ENCODE data around the gene SLC29A2.

DNA sequence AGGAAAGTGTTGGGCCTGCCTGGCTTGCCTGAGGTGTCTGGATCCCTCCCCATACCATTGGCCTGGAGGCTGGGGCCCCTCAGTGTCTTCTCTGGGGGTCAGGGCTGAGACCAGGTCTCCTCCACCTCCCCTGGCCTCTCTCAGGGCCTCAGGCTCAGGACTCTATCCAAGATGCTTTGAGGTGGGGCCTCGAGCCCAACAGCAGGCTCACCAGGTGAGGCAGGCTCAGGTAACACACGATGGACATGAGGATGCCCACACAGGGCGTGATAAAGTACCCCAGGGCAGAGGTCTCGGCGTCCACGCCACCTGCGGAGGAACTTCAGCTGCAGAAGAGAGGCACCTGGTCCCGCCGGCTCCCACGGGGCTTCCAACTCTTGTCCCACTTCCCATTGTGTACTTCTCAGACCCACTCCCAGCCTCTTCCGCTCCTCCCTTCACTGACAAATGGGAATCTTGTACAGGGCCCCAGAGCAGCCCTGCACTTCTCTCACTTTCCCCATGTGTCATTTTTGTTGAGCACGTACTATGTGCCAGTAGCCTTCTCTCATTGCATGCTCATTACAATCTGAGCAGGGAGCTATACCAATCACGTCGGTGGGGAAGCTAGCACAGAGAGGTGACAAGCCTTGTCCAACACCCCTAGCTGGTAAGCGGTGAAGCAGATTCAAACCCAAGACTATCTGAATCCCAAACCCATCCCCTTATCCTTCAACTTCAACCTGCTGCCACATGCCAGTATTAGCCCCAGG is 3.8 kb downstream of the SLC29A2 start:
- TF ChIP-seq, protein P1, sequence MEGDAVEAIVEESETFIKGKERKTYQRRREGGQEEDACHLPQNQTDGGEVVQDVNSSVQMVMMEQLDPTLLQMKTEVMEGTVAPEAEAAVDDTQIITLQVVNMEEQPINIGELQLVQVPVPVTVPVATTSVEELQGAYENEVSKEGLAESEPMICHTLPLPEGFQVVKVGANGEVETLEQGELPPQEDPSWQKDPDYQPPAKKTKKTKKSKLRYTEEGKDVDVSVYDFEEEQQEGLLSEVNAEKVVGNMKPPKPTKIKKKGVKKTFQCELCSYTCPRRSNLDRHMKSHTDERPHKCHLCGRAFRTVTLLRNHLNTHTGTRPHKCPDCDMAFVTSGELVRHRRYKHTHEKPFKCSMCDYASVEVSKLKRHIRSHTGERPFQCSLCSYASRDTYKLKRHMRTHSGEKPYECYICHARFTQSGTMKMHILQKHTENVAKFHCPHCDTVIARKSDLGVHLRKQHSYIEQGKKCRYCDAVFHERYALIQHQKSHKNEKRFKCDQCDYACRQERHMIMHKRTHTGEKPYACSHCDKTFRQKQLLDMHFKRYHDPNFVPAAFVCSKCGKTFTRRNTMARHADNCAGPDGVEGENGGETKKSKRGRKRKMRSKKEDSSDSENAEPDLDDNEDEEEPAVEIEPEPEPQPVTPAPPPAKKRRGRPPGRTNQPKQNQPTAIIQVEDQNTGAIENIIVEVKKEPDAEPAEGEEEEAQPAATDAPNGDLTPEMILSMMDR (IDR thresholded peaks at IDR 0.05) = no peak
- TF ChIP-seq EP300 (IDR thresholded peaks at IDR 0.05) = no peak

Data from tibial nerve (tissue), 4 donors.